Posterior cingulate gyrus (tissue), 11 donors: ENCODE results near the gene LAMA3.
A peak's percentile ranks its signal among the peaks of the same experiment; 100 is the strongest.

ENCODE experiments used
- DNase-seq, 10 donors: peaks; one replicate each; pipeline versions ENCODE4 v3.0.0 to v3.0.0-alpha.2; 2020 to 2021; ENCODE audit warnings: mixed read lengths in 3 of 10
- intact Hi-C: fragments of 100-400 bp; cut with DNase I; formaldehyde crosslinking; loops from one replicate; pipeline ENCODE4 v1.15.1; 2023

Gene LAMA3

GRCh38 chr18:23951206-23951605 lies 262.0 kb downstream of the LAMA3 start:
- no peak for DNase-seq
- intact Hi-C loops: no loop called here

- intact Hi-C loops: no loop called here
- DNase-seq: no peak
These were observed 264.7 kb downstream of the LAMA3 start for GRCh38 chr18:23953984-23954383.

DNA sequence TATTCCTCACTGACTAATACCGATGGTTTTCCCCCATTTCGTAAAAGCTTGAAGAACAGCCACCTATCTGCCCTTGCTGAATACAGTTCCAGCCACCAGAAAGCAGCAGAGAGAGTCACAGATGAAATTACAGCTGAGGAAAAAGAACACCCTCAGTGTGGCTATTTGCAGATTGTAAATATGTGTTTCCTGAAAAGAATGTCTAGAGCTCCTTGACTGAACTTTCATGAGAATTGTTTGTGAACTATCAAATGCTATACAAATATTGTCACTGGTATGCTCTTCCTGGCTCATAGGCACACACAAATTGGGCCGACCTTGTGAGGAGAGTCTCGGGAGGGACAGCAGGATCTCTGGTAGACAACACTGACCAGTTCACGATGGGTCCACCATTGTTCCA lies 267.2 kb downstream of the LAMA3 start:
- no peak for DNase-seq
- intact Hi-C loops: no loop called here

GRCh38 chr18:23958036-23958435 lies 268.8 kb downstream of the LAMA3 start:
- intact Hi-C loops: no loop called here
- DNase-seq: peak; percentile 25 to 91 (median 64)

DNA sequence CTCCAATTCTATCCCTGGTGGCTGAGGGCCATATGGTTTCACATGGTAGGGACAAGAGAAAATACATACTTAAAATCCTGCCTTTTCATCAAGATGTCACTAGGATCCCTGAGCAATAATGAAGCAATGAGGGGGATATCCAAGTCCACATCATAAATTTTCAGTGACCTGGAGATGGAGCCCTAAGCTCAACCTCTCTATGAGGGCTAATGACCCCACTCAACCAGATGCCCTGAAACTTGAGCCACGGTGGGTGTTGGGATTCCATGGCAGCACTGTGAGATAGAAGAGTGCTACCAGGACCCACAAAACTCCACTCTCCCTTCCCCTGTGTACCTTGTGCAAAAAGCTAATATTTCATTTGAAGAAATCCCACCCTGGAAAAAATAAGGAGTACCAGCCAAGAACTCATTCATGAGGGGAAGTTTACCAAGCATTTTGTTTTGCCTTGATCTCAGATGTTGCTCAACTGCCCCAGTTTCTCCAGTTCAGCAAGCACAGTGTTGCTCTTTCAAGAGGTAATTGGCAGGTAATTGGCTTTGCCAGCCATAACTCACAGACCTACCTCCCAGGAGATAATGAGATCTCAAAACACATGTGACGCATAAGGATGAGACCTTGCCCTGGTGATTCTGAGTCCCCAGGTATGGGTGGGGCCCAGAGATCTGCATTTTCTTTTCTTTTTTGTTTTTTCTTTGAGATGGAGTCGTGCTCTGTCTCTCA lies 274.4 kb downstream of the LAMA3 start:
- DNase-seq: no peak
- intact Hi-C loops: no loop called here

DNA sequence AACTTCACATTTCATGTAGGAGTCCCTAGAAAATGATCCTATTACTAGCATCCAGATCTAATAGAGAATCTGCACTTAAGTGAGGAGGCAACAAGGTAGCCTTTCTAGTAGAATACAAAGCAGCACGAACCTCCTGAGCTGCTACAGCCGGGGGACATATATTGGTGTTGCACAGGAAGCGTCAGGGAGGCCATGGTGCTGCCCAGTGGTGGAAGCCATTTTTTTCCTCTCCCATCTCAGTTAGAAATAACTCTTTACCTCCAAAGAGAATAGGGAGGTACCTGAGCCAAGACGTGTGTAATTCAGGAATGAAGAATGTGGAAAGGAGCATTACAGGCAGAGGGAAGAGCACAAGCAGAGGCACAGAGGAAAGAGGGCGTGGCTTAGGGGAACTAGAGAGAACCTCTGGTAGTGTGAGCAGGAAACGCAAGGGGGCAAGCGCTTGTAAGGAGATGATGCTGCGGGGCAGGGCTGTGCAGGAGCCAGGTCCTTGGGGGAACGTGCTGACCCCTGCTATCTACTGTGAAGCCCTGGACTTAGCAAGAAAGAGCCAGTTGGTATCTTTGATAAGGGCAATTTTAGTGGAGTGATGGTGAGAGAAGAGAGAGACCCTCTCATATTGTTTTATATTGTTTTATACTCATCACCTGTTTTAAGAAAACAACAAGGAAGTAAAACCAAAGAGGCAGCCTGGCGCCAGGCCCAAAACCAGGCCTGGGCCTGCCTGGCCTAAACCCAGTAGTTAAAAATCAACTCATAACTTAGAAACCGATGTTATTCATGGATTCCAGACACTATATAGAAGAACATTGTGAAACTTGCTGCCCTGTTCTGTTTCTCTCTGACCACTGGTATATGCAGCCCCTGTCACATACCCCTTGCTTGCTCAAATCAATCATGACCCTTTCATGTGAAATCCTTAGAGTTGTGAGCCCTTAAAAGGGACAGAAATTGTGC lies 275.3 kb downstream of the LAMA3 start:
- no peak for DNase-seq
- intact Hi-C loops: no loop called here

- intact Hi-C loops: no loop called here
- DNase-seq: no peak
These were observed 277.7 kb downstream of the LAMA3 start for GRCh38 chr18:23966909-23967308.

- DNase-seq: no peak
- intact Hi-C loops: no loop called here
These were observed 278.3 kb downstream of the LAMA3 start for GRCh38 chr18:23967321-23968089.

- intact Hi-C loops: no loop called here
- no peak for DNase-seq
These were observed 279.7 kb downstream of the LAMA3 start for GRCh38 chr18:23968638-23969604.

GRCh38 chr18:23969664-23970063 lies 280.4 kb downstream of the LAMA3 start:
- DNase-seq: no peak
- intact Hi-C loops: no loop called here

GRCh38 chr18:23970161-23971096 lies 281.2 kb downstream of the LAMA3 start:
- DNase-seq: no peak
- intact Hi-C loops: no loop called here

GRCh38 chr18:23971097-23971440 lies 281.8 kb downstream of the LAMA3 start:
- intact Hi-C loops: no loop called here
- no peak for DNase-seq

- no peak for DNase-seq
- intact Hi-C loops: no loop called here
These were observed 282.5 kb downstream of the LAMA3 start for GRCh38 chr18:23971666-23972230.

DNA sequence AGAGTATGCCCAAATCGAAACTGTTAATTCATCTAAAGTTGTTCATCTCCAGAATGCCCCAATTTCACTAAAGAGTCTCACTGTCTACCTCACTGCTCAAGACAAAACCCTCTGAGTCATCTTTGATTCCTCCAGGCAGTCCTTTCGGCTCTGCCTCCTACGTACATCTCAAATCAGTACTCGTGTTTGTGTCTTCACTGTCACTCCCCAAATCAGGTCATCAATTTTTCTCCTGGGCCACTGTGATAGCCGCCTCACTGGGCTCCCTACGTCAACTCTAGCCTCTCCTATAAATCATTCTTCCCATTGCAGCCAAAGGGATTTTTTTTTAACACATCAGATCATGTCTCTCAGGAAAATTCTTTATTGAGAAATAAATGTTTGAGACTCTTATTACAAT lies 283.2 kb downstream of the LAMA3 start:
- intact Hi-C loops: no loop called here
- DNase-seq: no peak

- DNase-seq: no peak
- intact Hi-C loops: no loop called here
These were observed 287.9 kb downstream of the LAMA3 start for GRCh38 chr18:23977103-23977502.

DNA sequence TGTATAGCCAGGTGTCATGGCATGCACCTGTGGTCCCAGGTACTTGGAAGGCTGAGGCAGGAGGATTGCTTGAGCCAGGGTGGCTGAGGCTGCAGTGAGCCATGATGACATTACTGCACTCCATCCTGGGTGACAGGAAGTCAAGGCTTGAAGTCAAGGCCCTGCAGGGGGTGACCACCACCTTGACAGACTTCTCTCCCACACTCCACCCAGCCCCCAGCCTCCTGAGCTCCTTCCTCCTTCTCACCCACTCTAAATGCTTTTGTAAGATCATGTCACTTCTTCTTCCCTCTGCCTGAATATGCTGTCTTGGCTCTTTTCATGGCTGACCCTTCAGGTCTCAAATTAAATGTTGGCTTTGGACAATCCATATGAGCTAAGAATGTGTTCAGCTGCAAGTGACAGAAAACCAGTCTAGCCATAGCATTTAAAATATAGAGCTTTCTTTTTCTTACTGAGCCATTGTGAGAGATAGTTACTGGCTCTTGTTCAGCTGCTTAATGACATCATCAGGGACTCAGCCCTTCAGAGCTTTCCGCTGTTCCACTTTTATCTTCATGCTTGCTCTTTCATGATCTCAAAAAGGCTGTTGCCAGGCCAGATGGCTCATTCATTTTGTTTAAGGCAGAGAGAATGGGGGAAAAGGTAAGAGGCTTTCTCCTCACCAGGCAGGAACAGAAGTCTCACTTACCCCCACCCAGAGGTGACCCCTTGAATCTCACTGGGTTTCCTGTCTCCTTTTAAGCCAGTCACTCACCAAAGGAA lies 288.6 kb downstream of the LAMA3 start:
- no peak for DNase-seq
- intact Hi-C loops: no loop called here

DNA sequence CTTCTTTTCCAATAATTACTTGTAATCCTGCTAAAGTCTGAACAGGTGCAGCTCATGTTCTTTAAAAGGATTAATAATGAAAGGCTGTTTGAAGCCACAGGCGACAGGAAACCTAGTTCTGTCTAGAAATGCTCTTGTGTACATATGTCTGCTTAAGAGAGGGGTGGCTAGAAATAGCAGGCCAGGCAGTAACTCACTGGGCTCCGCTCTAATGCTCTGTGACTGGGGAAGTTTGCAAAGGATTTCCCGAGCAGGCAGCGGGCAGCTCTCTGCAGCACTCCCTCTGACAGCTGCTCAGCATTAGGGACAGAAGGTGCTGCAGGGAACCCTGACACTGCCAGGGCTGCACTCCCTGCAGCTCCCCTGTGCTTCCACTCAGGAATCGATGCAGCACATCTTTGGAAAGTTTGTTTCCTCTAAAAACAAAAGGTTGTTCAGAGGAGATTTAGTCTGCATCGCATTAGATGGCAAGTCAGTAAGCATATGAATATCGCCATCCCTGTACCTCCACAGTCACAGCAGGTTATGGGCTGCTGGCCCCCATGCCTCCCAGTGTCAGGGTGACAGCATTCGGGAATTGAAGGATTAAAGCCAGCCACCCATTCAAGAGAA lies 292.2 kb downstream of the LAMA3 start:
- no peak for DNase-seq
- intact Hi-C loops: no loop called here
